ENCODE results near the gene PSMD13.

- no peak for TF ChIP-seq GATA2 (IDR thresholded peaks at IDR 0.05; ENCODE audit: low read depth, low read length)
- no peak for TF ChIP-seq GATA3 (IDR thresholded peaks at IDR 0.05; ENCODE audit: low read depth, low read length)
Observed at GRCh38 chr11:230431-230830, 6.3 kb upstream of the PSMD13 start.
